HUES6 (cell line): Measurements from ENCODE around the gene DRGX.

ENCODE experiments used
- H3K27ac ChIP-seq: 2 replicates; pipeline ENCODE4 v1.7.0; 2013; ENCODE audit warnings: low read depth, mild to moderate bottlenecking, low read length, inconsistent platforms
- H3K27me3 ChIP-seq: 2 replicates; pipeline ENCODE4 v1.6.1; 2013; ENCODE audit warnings: low read length; ENCODE audit not compliant: control insufficient read depth, insufficient read depth
- H3K36me3 ChIP-seq: 2 replicates; pipeline ENCODE4 v1.6.1; 2013; ENCODE audit warnings: low read length; ENCODE audit not compliant: control insufficient read depth, insufficient read depth
- H3K4me1 ChIP-seq: 2 replicates; pipeline ENCODE4 v1.6.1; 2013; ENCODE audit warnings: low read length; ENCODE audit not compliant: control insufficient read depth, insufficient read depth
- H3K4me3 ChIP-seq: 2 replicates; pipeline ENCODE4 v1.5.1; 2013; ENCODE audit warnings: low read depth, low read length
- H3K9ac ChIP-seq: one replicate; pipeline ENCODE4 v1.6.1; 2013; ENCODE audit warnings: mild to moderate bottlenecking, low read length
- H3K9me3 ChIP-seq: 2 replicates; pipeline ENCODE4 v1.6.1; 2013; ENCODE audit warnings: low read depth, low read length; ENCODE audit not compliant: control insufficient read depth, insufficient read depth

DRGX gene

DNA sequence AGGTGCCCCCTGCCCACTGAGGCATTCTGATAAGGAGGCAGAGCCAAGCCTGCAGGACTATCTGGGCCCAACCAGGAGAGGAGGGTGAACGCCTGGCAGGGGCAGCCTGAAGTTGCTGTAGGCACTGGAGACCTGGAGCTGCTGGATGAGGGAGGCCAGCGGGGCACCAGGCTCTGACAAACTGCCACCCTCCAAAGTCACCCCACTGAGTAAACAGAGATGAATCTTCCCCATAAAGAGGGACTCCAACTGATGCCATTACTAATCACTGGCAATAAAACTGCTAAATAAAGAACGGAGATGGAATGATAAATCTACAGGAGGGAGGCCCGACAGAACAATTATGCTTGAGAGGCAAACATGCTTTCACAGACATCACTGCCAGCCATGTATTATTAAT is 44.2 kb downstream of the DRGX start:
- no peak overlapping the region for H3K9ac ChIP-seq
- 0 out of 2 replicates have a peak, but pooled peaks cover 4% of the 10 kb centered on the region for H3K9me3 ChIP-seq
- H3K36me3 ChIP-seq, result no peaks in the 10 kb centered on the region
- no peak overlapping the region for H3K27ac ChIP-seq
- H3K27me3 ChIP-seq, result no peaks in the 10 kb centered on the region
- no peak overlapping the region for H3K4me3 ChIP-seq
- H3K4me1 ChIP-seq, result no peaks in the 10 kb centered on the region

DNA sequence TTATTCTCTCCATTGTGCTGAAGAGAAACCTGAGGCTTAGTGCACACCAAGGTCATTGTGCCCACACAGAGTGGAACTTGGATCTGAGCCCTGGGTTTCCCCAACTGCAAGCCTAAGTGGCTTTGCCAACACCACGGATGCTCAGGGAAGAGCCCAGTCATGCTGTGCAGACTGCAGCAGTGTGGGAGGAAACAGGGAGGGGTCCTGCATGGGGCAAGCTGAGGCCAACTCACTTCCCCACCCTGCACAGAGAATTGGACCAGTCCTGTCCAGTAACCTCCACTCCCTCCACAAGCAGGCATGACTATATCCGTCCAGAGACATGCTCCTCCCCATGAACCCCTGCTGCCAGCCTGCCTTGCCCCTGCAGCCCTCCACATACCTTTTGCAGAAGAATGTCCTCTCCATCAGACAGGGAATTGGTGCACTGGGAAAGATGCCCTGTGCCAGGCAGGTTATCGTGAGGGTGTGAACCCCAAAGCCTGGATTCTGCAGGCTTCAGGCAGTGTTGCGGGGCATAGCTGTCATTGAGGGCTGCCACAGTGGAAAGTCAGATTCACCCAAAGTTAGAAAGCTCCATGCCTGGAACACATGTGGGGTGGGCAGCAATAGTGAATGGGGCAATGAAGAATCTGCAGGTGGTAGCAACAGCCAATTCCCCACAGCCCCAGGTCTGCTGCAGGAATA is 44.9 kb downstream of the DRGX start:
- H3K27me3 ChIP-seq, result no peaks in the 10 kb centered on the region
- H3K36me3 ChIP-seq, result no peaks in the 10 kb centered on the region
- H3K9ac ChIP-seq, result no peak overlapping the region
- no peak overlapping the region for H3K27ac ChIP-seq
- 0 out of 2 replicates have a peak, but pooled peaks cover 4% of the 10 kb centered on the region for H3K9me3 ChIP-seq
- no peaks in the 10 kb centered on the region for H3K4me1 ChIP-seq
- H3K4me3 ChIP-seq, result no peak overlapping the region

DNA sequence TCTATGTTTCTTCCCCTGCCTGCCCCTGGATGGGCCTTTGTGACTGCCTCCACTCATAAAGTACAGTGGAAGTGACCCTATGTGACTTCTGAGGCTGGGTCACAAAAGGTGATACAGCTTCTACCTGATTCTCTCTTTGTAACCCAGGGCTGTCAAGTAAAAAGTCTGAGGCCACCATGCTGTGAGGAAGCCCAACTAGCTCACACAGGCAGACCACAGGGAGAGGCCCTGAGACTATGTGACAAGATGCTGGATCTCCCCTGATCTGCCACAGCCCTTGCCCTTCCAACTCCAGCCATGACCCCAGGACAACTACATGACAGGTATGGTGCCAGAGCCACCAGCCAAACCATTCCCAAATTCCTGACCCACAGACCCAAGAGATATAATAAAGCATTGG is 45.8 kb downstream of the DRGX start:
- no peaks in the 10 kb centered on the region for H3K27me3 ChIP-seq
- H3K36me3 ChIP-seq, result no peaks in the 10 kb centered on the region
- no peak overlapping the region for H3K9ac ChIP-seq
- H3K4me3 ChIP-seq, result no peak overlapping the region
- 0 out of 2 replicates have a peak, but pooled peaks cover 4% of the 10 kb centered on the region for H3K9me3 ChIP-seq
- no peak overlapping the region for H3K27ac ChIP-seq
- no peaks in the 10 kb centered on the region for H3K4me1 ChIP-seq

DNA sequence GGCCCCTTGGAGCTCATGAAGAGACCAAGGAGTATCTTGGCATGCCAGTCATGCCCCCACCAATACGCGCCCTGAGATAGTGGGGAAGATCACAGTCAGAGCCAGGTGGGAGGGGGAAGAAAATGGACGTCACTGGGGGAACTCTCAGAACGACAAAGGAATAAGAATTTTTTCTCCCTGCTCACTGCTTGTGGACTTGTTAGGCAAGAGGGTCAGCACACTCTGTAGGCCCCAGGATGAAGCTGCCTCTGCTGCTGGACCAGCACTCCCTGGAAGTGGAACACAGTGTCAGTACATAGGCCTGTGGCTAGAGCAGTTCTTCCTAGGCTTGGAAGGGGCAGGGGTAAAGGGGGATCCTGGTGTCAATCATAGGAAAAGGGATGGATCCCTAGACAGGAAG is 46.5 kb downstream of the DRGX start:
- Histone ChIP-seq H3K4me3 (no peak overlapping the region), H3K9ac (no peak overlapping the region), H3K4me1 (no peaks in the 10 kb centered on the region), H3K27me3 (no peaks in the 10 kb centered on the region), H3K27ac (no peak overlapping the region), H3K9me3 (0 out of 2 replicates have a peak, but pooled peaks cover 4% of the 10 kb centered on the region), H3K36me3 (no peaks in the 10 kb centered on the region)

DNA sequence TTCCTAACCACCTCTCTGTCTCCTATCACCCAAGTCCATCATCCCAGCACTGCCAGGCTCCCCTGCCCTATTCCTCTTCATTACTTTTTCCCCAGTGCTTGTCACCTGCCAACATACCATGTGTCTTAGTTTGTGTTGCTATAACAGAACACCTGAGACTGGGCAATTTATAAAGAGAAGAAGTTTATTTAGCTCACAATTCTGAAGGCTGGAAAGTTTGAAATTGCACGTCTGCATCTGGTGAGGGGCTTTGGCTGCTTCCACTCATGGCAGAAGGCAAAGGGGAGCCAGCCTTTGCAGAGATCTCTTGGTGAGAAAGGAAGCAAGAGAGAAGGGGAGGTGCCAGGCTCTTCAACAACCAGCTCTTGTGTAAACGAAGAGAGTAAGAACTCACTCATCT is 47.3 kb downstream of the DRGX start:
- no peaks in the 10 kb centered on the region for H3K27me3 ChIP-seq
- H3K27ac ChIP-seq, result no peak overlapping the region
- H3K36me3 ChIP-seq, result no peaks in the 10 kb centered on the region
- no peak overlapping the region for H3K9ac ChIP-seq
- H3K4me1 ChIP-seq, result no peaks in the 10 kb centered on the region
- 0 out of 2 replicates have a peak, but pooled peaks cover 4% of the 10 kb centered on the region for H3K9me3 ChIP-seq
- H3K4me3 ChIP-seq, result no peak overlapping the region

DNA sequence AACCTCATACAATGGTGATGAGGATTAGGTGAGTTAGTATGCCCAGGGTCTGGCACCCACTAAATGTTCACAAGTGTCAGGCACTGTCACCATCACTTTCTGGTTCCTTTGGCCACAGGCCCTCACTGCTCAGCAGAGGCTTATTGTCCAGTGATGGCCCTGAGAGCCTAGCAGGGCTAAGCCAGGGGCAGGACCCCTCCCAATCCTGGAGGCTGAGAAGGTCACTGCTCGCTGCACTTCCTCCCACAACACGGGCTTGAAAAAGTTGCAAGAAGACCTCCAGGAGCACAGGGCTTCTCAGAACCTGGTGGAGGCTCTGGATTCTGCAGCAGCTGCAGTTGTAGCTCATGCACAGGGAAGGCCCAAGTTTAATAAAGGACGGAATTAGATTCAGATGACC is 48.1 kb downstream of the DRGX start:
- Histone ChIP-seq H3K27ac (no peak overlapping the region), H3K4me1 (no peaks in the 10 kb centered on the region), H3K9me3 (0 out of 2 replicates have a peak, but pooled peaks cover 4% of the 10 kb centered on the region), H3K36me3 (no peaks in the 10 kb centered on the region), H3K27me3 (no peaks in the 10 kb centered on the region), H3K4me3 (no peak overlapping the region), H3K9ac (no peak overlapping the region)

DNA sequence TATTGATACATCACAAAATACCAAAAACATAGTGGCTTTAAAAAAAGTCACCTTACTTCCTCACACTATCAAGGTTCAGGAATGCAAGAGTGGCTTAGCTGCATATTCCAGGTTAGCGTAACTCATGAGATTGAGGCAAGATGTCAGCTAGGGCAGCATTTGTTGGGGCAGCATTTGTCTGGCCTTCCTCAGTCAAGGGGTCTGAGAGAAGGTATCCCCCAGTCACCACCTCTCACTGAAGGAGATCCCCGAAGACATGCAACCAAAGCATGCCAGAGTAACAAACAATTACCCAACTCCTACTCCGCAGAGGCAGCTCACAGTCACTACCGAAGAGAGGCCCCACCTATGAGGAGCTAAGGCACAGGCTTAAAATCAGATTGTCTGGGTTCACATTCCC is 48.5 kb downstream of the DRGX start:
- H3K4me1 ChIP-seq, result no peaks in the 10 kb centered on the region
- no peaks in the 10 kb centered on the region for H3K27me3 ChIP-seq
- H3K36me3 ChIP-seq, result no peaks in the 10 kb centered on the region
- no peak overlapping the region for H3K27ac ChIP-seq
- H3K9ac ChIP-seq, result no peak overlapping the region
- no peak overlapping the region for H3K4me3 ChIP-seq
- H3K9me3 ChIP-seq, result 0 out of 2 replicates have a peak, but pooled peaks cover 4% of the 10 kb centered on the region

DNA sequence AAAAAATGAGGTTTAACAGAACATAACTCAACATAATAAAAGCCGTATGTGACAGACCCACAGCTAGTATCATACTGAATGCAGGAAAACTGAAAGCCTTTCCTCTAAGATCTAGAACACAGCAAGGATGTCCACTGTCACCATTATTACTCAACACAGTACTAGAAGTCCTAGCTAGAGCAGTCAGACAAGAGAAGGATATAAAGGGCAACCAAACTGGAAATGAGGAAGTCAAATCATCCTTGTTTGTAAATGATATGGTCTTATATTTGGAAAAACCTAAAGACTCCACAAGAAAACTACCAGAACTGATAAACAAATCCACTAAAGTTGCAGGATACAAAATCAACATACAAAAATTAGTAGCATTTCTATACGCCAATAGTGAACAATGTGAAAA is 51.0 kb downstream of the DRGX start:
- no peaks in the 10 kb centered on the region for H3K36me3 ChIP-seq
- no peaks in the 10 kb centered on the region for H3K27me3 ChIP-seq
- H3K4me1 ChIP-seq, result no peaks in the 10 kb centered on the region
- no peak overlapping the region for H3K27ac ChIP-seq
- H3K4me3 ChIP-seq, result no peak overlapping the region
- no peak overlapping the region for H3K9ac ChIP-seq
- H3K9me3 ChIP-seq, result no peaks in the 10 kb centered on the region

DNA sequence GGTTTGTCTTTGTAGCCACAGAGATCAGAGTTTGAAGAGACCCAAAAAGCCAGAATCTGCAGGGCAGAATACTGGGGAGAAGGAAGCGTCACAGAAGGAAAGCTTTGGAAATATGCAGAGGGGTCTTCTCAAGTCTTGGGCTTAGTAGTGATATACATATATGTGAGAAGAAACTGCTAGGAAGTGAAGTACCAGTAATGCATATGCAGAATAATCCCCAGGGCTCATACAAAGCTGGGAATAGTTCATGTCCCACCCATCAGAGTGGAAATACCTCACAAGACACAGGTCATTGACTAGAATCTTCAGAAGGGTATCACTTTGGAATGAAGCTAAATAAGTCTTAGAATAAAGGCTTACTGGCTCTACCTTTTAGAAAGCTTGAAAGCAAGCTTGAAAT is 57.3 kb downstream of the DRGX start:
- no peaks in the 10 kb centered on the region for H3K4me1 ChIP-seq
- H3K27ac ChIP-seq, result no peak overlapping the region
- no peaks in the 10 kb centered on the region for H3K9me3 ChIP-seq
- H3K27me3 ChIP-seq, result no peaks in the 10 kb centered on the region
- H3K36me3 ChIP-seq, result no peaks in the 10 kb centered on the region
- no peak overlapping the region for H3K9ac ChIP-seq
- no peak overlapping the region for H3K4me3 ChIP-seq

DNA sequence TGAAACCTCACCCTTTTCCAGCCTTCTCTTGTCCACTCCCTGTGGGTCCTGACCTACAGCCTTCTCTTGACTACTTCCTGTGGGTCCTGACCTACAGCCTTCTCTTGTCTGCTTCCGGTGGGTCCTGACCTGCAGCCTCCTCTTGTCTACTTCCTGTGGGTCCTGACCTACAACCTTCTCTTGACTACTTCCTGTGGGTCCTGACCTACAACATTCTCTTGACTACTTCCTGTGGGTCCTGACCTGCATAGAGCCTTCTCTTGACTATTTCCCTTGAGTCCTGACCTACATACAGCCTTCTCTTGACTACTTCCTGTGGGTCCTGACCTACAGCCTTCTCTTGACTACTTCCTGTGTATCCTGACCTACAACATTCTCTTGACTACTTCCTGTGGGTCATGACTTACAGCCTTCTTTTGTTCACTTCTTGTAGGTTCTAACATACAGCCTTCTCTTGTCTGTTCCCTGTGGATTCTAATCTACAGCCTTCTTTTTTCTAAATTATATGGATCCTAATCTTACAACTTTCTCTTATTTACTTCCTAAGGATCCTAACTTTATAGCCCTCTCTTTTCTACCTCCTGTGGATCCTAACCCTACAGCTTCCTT is 60.4 kb downstream of the DRGX start:
- Histone ChIP-seq H3K27ac (no peak overlapping the region), H3K27me3 (no peaks in the 10 kb centered on the region), H3K4me3 (no peak overlapping the region), H3K36me3 (no peaks in the 10 kb centered on the region), H3K4me1 (no peaks in the 10 kb centered on the region), H3K9me3 (no peaks in the 10 kb centered on the region), H3K9ac (no peak overlapping the region)

DNA sequence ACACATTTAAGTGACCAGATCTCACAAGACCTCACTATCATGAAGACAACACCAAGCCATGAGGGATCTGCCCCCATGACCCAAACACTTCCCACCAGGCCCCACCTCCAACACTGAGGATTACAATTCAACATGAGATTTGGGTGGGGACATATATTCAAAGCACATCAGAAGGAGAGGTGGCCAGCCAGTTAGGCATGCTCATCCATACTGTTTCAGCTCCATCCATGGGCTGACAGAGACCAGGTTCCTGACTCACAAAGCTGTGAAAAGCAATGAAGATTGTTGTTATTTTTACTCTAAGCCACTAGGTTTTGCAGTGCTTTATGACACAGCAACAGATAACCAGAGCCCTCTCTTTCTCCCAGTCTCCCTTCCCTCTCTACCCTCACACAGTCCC is 60.9 kb downstream of the DRGX start:
- Histone ChIP-seq H3K27me3 (no peaks in the 10 kb centered on the region), H3K36me3 (no peaks in the 10 kb centered on the region), H3K4me1 (no peaks in the 10 kb centered on the region), H3K9me3 (no peaks in the 10 kb centered on the region), H3K4me3 (no peak overlapping the region), H3K9ac (no peak overlapping the region), H3K27ac (no peak overlapping the region)
